ENCODE data around the gene MED15. TPM values are rescaled to one million over a fixed set of nuclear protein-coding genes. Genes with fewer than 3 reads are reported as not detected.

Gene MED15
- total and polyA plus RNA-seq, 7 donors: 25.8 to 86.8 (median 37.5) TPM

GRCh38 chr22:20582520-20583361, 75.3 kb downstream of the MED15 start:
- no peak overlapping the region for H3K27ac ChIP-seq
- H3K4me1 ChIP-seq: no peaks in the 10 kb centered on the region
- no peaks in the 10 kb centered on the region for H3K9me3 ChIP-seq
- no peak overlapping the region for H3K4me3 ChIP-seq
- WGBS, 2 donors: 93 to 95% methylated on average over 33 of the region's 33 CpGs
- TF ChIP-seq EP300 (IDR thresholded peaks at IDR 0.05) (no peak), CTCF (IDR thresholded peaks at IDR 0.05) (no peak), POLR2A (IDR thresholded peaks at IDR 0.05) (no peak), POLR2AphosphoS5 (IDR thresholded peaks at IDR 0.05) (no peak)
- H3K27me3 ChIP-seq: no peaks in the 10 kb centered on the region
- no peak for DNase-seq
- peaks cover 55 to 100% (median 78%) of the 10 kb centered on the region in 4 donors for H3K36me3 ChIP-seq
- intact Hi-C loops (cut with DNase I): no loop called here

- TF ChIP-seq EP300 (IDR thresholded peaks at IDR 0.05) (no peak), CTCF (IDR thresholded peaks at IDR 0.05) (no peak), POLR2AphosphoS5 (IDR thresholded peaks at IDR 0.05) (no peak), POLR2A (IDR thresholded peaks at IDR 0.05) (no peak)
- Histone ChIP-seq H3K27me3 (no peaks in the 10 kb centered on the region), H3K9me3 (no peaks in the 10 kb centered on the region), H3K27ac (no peak overlapping the region), H3K4me3 (no peak overlapping the region), H3K4me1 (no peaks in the 10 kb centered on the region), H3K36me3 (peaks cover 52 to 98% (median 73%) of the 10 kb centered on the region in 4 donors)
- intact Hi-C loops (cut with DNase I): no loop called here
- 80 to 85% methylated on average over 4 of the region's 4 CpGs for WGBS, 2 donors
- DNase-seq: no peak
Measured at GRCh38 chr22:20583471-20583922, 76.1 kb downstream of the MED15 start.

- H3K4me3 ChIP-seq: no peak overlapping the region
- no peaks in the 10 kb centered on the region for H3K27me3 ChIP-seq
- WGBS, 2 donors: 85 to 87% methylated on average over 12 of the region's 12 CpGs
- H3K9me3 ChIP-seq: no peaks in the 10 kb centered on the region
- H3K36me3 ChIP-seq: peaks cover 46 to 90% (median 66%) of the 10 kb centered on the region in 4 donors
- intact Hi-C loops (cut with DNase I): no loop called here
- no peak for DNase-seq
- no peak for TF ChIP-seq EP300 (IDR thresholded peaks at IDR 0.05)
- no peak for TF ChIP-seq CTCF (IDR thresholded peaks at IDR 0.05)
- no peak for TF ChIP-seq POLR2AphosphoS5 (IDR thresholded peaks at IDR 0.05)
- no peak for TF ChIP-seq POLR2A (IDR thresholded peaks at IDR 0.05)
- H3K4me1 ChIP-seq: no peaks in the 10 kb centered on the region
- H3K27ac ChIP-seq: no peak overlapping the region
Measured at GRCh38 chr22:20584029-20584871, 76.8 kb downstream of the MED15 start.

- Histone ChIP-seq H3K36me3 (peaks cover 46 to 82% (median 59%) of the 10 kb centered on the region in 4 donors), H3K4me3 (no peak overlapping the region), H3K4me1 (no peaks in the 10 kb centered on the region), H3K27ac (no peak overlapping the region), H3K27me3 (no peaks in the 10 kb centered on the region), H3K9me3 (no peaks in the 10 kb centered on the region)
- WGBS, 2 donors: 89 to 92% methylated on average over 26 of the region's 26 CpGs
- intact Hi-C loops (cut with DNase I): no loop called here
- TF ChIP-seq EP300 (IDR thresholded peaks at IDR 0.05) (no peak), POLR2AphosphoS5 (IDR thresholded peaks at IDR 0.05) (no peak), CTCF (IDR thresholded peaks at IDR 0.05) (no peak)
- no peak for DNase-seq
Measured at GRCh38 chr22:20584872-20585638, 77.6 kb downstream of the MED15 start.

Measured in sigmoid colon (tissue), 7 donors.